ENCODE results near the gene SUGT1.

Gene SUGT1

DNA sequence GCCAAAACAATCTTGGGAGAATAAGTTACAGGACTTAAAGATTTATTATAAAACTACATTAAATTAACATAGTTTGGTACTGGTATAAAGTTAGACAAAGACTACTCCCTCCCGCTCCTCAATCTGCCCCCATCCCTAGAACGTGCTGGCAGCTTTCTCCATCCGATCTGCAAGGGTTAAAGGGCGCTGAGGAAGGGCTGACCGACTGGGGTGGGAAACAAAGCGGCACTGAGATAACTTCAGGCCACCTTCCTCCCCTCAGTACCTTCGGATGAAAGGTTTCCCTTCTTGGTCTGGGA is 790 bp upstream of the SUGT1 start:
- H3K27ac ChIP-seq, result peak overlapping the region; percentile 91

GRCh38 chr13:52652980-52653303 is 306 bp downstream of the SUGT1 start:
- TF ChIP-seq ZFX (IDR thresholded peaks at IDR 0.05), result no peak
- TF ChIP-seq, protein P1, sequence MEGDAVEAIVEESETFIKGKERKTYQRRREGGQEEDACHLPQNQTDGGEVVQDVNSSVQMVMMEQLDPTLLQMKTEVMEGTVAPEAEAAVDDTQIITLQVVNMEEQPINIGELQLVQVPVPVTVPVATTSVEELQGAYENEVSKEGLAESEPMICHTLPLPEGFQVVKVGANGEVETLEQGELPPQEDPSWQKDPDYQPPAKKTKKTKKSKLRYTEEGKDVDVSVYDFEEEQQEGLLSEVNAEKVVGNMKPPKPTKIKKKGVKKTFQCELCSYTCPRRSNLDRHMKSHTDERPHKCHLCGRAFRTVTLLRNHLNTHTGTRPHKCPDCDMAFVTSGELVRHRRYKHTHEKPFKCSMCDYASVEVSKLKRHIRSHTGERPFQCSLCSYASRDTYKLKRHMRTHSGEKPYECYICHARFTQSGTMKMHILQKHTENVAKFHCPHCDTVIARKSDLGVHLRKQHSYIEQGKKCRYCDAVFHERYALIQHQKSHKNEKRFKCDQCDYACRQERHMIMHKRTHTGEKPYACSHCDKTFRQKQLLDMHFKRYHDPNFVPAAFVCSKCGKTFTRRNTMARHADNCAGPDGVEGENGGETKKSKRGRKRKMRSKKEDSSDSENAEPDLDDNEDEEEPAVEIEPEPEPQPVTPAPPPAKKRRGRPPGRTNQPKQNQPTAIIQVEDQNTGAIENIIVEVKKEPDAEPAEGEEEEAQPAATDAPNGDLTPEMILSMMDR (conservative IDR thresholded peaks at IDR 0.05), result peak; percentile 37
- H3K27ac ChIP-seq, result peak overlapping the region; percentile 91

More for the DNA sequence above, 790 bp upstream of the SUGT1 start:
- no peak for TF ChIP-seq ZFX (IDR thresholded peaks at IDR 0.05)
- TF ChIP-seq, protein P1 (conservative IDR thresholded peaks at IDR 0.05), result no peak

GRCh38 chr13:52659340-52659739 is 6.7 kb downstream of the SUGT1 start:
- H3K27ac ChIP-seq, result no peak overlapping the region
- TF ChIP-seq, protein P1 (conservative IDR thresholded peaks at IDR 0.05), result no peak
- TF ChIP-seq ZFX (IDR thresholded peaks at IDR 0.05), result no peak

GRCh38 chr13:52664272-52664671 is 11.6 kb downstream of the SUGT1 start:
- no peak for TF ChIP-seq ZFX (IDR thresholded peaks at IDR 0.05)
- TF ChIP-seq, protein P1 (conservative IDR thresholded peaks at IDR 0.05), result no peak

GRCh38 chr13:52665325-52665724 is 12.7 kb downstream of the SUGT1 start:
- TF ChIP-seq ZFX (IDR thresholded peaks at IDR 0.05), result no peak
- TF ChIP-seq, protein P1 (conservative IDR thresholded peaks at IDR 0.05), result peak; percentile 76
- no peak overlapping the region for H3K27ac ChIP-seq

More at GRCh38 chr13:52664272-52664671, 11.6 kb downstream of the SUGT1 start:
- no peak overlapping the region for H3K27ac ChIP-seq

DNA sequence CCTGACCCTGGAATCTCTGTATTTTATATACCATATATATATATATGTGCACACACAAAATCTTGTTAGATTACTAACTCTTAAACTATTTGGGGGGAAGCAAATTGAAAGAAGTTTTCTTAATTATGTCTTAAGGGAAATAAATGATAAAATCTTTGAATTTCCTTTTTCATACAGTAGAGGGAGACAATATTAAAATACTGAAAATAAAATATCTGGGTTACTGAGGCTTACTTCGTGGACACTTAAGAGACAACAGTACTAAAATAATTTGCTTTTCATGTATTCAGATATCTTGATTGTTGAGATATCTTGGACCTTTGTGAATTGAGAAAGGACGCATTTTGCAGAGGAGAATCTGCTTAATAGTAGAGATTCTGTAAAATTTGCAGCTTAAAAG is 17.0 kb downstream of the SUGT1 start:
- no peak overlapping the region for H3K27ac ChIP-seq
- TF ChIP-seq, protein P1 (conservative IDR thresholded peaks at IDR 0.05), result peak; percentile 34
- no peak for TF ChIP-seq ZFX (IDR thresholded peaks at IDR 0.05)

- TF ChIP-seq, protein P1 (conservative IDR thresholded peaks at IDR 0.05), result no peak
- no peak for TF ChIP-seq ZFX (IDR thresholded peaks at IDR 0.05)
Measured at GRCh38 chr13:52670726-52671125, 18.1 kb downstream of the SUGT1 start.

More at GRCh38 chr13:52670726-52671125, 18.1 kb downstream of the SUGT1 start:
- no peak overlapping the region for H3K27ac ChIP-seq

Measured in C4-2B (cell line).